Naive thymus-derived CD8-positive, alpha-beta T cell (primary cell): Measurements from ENCODE around the gene DDAH1. TPM values are rescaled to one million over a fixed set of nuclear protein-coding genes. Genes with fewer than 3 reads are reported as not detected.

Experiments used
- ATAC-seq, 2 donors: fragments of 150-1000 bp; cut with Tn5 transposase in 1 of 2; sonication (Bioruptor Pico), chemical (Tn5 transposase) in 1 of 2; 1 replicate in 1 of 2; 2 replicates in 1 of 2; pipeline ENCODE4 v1.10.0; 2021; ENCODE audit warnings: mild to moderate bottlenecking in 2 of 2, moderate library complexity in 2 of 2
- POLR2A ChIA-PET: fragments of 350-600 bp; sonication (Branson Sonifier 250); formaldehyde crosslinking; loops from one replicate; lab custom pipeline; 2021; ENCODE audit warnings: antibody characterized with exemption; lab: Charles Lee
- DNase-seq, 10 donors: peaks; one replicate each; pipeline versions ENCODE4 v3.0.0 to v3.0.0-alpha.2; 2020 to 2022
- H3K27ac Mint-ChIP-seq, 10 donors: one replicate each; pipeline ENCODE4 v1.8.0; 2020 to 2022; ENCODE audit warnings: mild to moderate bottlenecking in 10 of 10, mixed read lengths in 10 of 10, moderate library complexity in 4 of 10, inconsistent platforms in 1 of 10
- H3K27me3 Mint-ChIP-seq, 5 donors: one replicate each; pipeline ENCODE4 v1.8.0; 2021 to 2022; ENCODE audit warnings: mixed read lengths in 5 of 5
- H3K36me3 Mint-ChIP-seq, 3 donors: one replicate each; pipeline ENCODE4 v1.8.0; 2020 to 2022; ENCODE audit warnings: mixed read lengths in 3 of 3, mild to moderate bottlenecking in 2 of 3, inconsistent platforms in 1 of 3
- H3K4me1 Mint-ChIP-seq, 4 donors: one replicate each; pipeline ENCODE4 v1.8.0; 2021 to 2022; ENCODE audit warnings: mixed read lengths in 4 of 4
- H3K4me3 Mint-ChIP-seq, 10 donors: one replicate each; pipeline ENCODE4 v1.8.0; 2020 to 2022; ENCODE audit warnings: mild to moderate bottlenecking in 10 of 10, mixed read lengths in 10 of 10, moderate library complexity in 6 of 10, inconsistent platforms in 1 of 10
- H3K9me3 Mint-ChIP-seq, 9 donors: one replicate each; pipeline ENCODE4 v1.8.0; 2020 to 2022; ENCODE audit warnings: mixed read lengths in 9 of 9, mild to moderate bottlenecking in 3 of 9, inconsistent platforms in 1 of 9, moderate library complexity in 1 of 9
- polyA plus RNA-seq, 3 donors: library from polyadenylated mRNA; unstranded; fragments of 300-500 nt; fragmentation: Illumina TruSeq; gene quantifications; one replicate each; pipeline ENCODE4 v1.2.3, GENCODE V29; 2021
- total RNA-seq, 8 experiments: library from RNA in 2 of 8; stranded (reverse) in 2 of 8; gene quantifications; one replicate each; pipeline ENCODE4 v1.2.3 and lab custom pipeline; 2021 to 2026

Gene DDAH1
- total and polyA plus RNA-seq, 5 experiments from 2014 or later, result not detected

DNA sequence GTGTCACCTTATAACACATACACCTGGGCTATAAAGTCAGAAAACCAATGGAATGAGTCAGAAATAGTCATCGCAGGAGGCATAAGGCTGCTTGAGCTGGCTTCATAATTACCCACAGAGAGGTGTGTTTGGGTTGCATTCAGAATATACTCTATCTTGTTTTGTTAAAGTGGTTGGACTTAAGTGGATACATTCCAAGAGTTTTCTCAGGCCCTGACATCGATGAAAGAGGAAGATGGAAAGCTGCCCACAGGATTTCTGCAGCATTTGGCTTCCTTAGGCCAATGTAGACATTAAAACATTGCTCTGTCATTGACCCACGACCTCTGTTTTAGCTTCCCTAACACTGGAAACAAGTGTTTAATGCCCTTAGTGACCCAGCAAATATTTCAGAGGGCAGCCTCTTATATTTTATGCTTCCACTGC, 169.9 kb downstream of the DDAH1 start:
- no peak for DNase-seq
- Mint-ChIP-seq H3K4me1 (peaks cover 9 to 22% (median 12%) of the 10 kb centered on the region in 4 donors), H3K27ac (no peak overlapping the region), H3K9me3 (no peaks in the 10 kb centered on the region), H3K27me3 (peaks cover 0 to 3% (median 0%) of the 10 kb centered on the region in 5 donors), H3K36me3 (no peaks in the 10 kb centered on the region), H3K4me3 (no peak overlapping the region)
- ATAC-seq, result no peak
- POLR2A ChIA-PET, result no interaction called here

DNA sequence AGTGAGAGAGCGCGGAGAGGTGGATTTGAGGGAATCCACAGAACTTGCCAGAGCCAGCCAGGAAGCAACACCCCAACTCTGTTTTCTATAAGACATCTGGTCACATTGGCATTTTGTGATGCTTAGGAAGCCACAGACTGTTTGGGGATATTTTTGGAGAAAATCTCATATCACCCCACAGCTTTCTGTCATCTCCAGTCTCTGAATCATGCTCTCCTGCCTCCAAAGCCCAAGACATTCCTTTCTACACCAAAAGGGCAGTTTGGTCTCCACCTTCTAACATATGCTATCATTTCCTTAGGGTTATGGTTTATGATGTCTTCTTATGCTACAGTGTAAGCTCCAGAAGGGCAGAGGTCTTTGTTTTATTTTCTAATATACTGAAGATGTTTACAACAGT, 174.1 kb downstream of the DDAH1 start:
- H3K4me1 Mint-ChIP-seq, result peaks cover 0 to 12% (median 0%) of the 10 kb centered on the region in 4 donors
- H3K27ac Mint-ChIP-seq, result no peak overlapping the region
- no peaks in the 10 kb centered on the region for H3K9me3 Mint-ChIP-seq
- ATAC-seq, result no peak
- H3K4me3 Mint-ChIP-seq, result no peak overlapping the region
- no peak for DNase-seq
- POLR2A ChIA-PET, result no interaction called here
- peaks cover 0 to 3% (median 0%) of the 10 kb centered on the region in 5 donors for H3K27me3 Mint-ChIP-seq
- H3K36me3 Mint-ChIP-seq, result no peaks in the 10 kb centered on the region

DNA sequence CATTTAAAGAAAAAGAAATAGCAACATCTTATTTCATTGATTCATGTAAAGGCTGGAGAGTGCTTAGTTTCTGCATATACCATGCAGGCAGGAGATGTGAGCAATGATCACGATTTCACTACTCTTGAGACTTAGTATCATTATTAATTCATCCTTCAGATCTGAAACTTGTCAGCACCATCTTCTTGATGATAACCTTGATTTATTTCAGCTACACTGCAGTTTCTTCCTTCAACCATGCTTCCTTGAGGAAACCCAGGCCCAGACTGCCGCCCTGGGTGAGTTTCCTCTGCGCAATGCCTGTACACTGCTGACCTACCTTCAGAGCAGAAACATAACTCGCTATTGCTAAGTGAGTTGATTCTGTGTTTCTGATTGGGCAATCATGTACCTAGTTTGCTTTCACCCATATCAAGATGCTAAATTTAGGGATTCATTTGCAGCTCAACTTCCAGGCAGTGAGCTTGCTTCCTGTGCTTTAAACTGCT, 175.1 kb downstream of the DDAH1 start:
- ATAC-seq (no peak), DNase-seq (no peak)
- peaks cover 0 to 3% (median 0%) of the 10 kb centered on the region in 5 donors for H3K27me3 Mint-ChIP-seq
- no peaks in the 10 kb centered on the region for H3K9me3 Mint-ChIP-seq
- peak overlapping the region in 1 of 10 donors; percentile 17 for H3K4me3 Mint-ChIP-seq
- POLR2A ChIA-PET, result no interaction called here
- H3K27ac Mint-ChIP-seq, result peak overlapping the region in 2 of 10 donors; percentile 11 to 42
- H3K4me1 Mint-ChIP-seq, result peaks cover 0 to 12% (median 0%) of the 10 kb centered on the region in 4 donors
- no peaks in the 10 kb centered on the region for H3K36me3 Mint-ChIP-seq

DNA sequence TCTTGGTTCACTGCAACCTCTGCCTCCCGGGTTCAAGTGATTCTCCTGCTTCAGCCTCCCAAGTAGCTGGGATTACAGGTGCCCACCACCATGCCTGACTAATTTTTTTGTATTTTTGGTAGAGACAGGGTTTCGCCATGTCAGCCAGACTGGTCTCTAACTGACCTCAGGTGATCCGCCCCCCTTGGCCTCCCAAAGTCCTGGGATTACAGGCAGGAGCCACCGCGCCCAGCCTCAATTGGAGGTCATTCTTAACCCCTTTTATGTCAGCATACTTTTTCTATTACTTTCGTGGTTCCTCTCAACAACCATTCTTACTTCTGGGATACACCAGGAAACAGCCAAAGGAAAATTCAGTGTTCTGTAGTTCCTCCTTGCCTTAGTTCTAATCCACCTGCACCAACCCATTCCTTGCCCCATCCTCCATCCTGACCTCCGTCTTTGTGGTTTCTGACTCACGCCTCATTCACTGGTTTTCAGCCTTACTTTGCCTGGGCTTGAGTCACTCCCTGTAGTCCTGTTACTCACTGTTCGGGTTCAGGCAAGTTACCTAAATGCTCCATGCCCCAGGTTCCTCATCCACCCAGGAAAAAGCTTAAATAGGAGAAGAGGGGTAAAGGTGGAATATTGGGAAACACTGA, 175.6 kb downstream of the DDAH1 start:
- Mint-ChIP-seq H3K27me3 (peaks cover 0 to 3% (median 0%) of the 10 kb centered on the region in 5 donors), H3K9me3 (no peaks in the 10 kb centered on the region), H3K4me1 (peaks cover 0 to 12% (median 0%) of the 10 kb centered on the region in 4 donors), H3K27ac (peak overlapping the region in 1 of 10 donors; percentile 42), H3K36me3 (no peaks in the 10 kb centered on the region), H3K4me3 (no peak overlapping the region)
- ATAC-seq, result no peak
- POLR2A ChIA-PET, result no interaction called here
- DNase-seq, result no peak

DNA sequence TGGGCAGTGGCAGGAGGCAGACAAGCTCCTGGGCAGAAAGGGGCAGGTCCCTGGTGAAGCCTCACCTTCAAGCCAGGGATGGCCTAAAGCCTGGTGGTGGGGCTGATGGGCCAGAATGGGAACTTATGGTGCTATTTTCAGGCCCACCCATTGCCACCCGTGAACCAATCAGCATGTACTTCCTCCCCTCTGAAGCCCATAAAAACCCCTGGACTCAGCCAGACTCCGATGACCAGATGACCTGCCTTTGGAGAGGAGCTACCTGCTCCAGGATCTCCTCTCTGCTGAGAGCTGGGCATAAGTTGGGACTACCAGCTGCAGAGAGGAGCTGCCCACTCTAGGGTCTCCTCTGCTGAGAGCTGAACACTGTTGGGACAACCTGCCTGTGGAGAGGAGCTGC, 180.8 kb downstream of the DDAH1 start:
- no peaks in the 10 kb centered on the region for H3K36me3 Mint-ChIP-seq
- H3K27me3 Mint-ChIP-seq, result no peaks in the 10 kb centered on the region
- DNase-seq (no peak), ATAC-seq (no peak)
- POLR2A ChIA-PET, result no interaction called here
- no peaks in the 10 kb centered on the region for H3K9me3 Mint-ChIP-seq
- H3K4me3 Mint-ChIP-seq, result no peak overlapping the region
- H3K4me1 Mint-ChIP-seq, result peaks cover 0 to 6% (median 0%) of the 10 kb centered on the region in 4 donors
- H3K27ac Mint-ChIP-seq, result no peak overlapping the region

DNA sequence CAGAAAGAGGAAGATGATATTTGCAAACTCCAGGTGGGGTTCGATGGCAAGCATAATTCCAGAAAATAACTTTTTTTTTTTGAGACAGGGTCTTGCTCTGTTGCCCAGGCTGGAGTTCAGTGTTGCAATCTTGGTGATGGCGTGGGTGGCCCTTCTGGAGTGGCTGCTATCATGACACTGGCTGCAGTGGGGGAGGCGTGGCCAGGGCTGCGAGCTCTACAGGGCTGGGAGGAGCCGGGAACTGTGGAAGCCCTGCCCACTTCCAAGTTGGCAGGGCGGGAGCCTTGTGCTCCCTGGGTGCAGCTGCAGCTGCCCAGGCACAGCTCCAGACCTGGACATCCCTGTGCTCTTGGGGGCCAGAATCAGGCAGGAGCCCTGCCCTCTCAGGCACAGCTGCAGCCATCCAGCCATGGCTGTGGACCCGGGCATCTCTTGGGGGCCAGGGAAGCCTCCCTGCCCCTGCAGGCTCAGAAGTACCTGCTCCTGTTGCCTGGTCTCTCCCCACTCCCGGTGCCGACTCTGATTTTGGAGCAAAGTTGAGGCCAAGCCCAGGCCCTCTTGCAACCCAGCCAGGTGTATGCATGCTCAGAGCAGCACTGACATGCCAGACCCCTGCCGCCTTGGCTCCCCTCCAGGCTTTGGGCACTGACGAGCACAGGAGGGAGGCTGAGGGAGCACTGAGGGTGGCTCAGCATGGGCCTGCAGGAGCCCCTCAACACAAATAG, 181.3 kb downstream of the DDAH1 start:
- ATAC-seq (no peak), DNase-seq (no peak)
- Mint-ChIP-seq H3K27me3 (no peaks in the 10 kb centered on the region), H3K4me1 (peaks cover 3 to 12% (median 4%) of the 10 kb centered on the region in 4 donors), H3K9me3 (no peaks in the 10 kb centered on the region), H3K27ac (no peak overlapping the region), H3K36me3 (no peaks in the 10 kb centered on the region), H3K4me3 (no peak overlapping the region)
- POLR2A ChIA-PET, result no interaction called here

DNA sequence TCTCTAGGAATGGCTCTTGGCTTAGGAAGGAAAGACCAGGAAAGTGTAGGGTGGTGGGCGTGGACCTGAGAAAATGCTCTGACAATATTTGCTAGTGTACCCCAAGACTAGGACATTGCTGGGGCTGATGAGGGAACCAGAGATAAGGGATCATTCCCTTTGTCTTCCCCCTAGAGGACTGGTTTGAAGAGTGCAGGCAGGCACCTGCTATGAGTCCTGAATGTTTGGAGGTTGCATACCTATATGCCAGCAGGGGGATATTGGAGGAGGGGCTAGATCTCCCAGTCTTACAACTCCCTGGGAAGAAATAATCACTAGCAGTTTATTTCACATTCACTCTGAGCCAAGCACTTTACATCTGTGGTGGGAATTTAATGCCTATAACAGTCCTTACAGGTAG, 182.5 kb downstream of the DDAH1 start:
- no peak for DNase-seq
- POLR2A ChIA-PET, result no interaction called here
- H3K36me3 Mint-ChIP-seq, result no peaks in the 10 kb centered on the region
- no peak overlapping the region for H3K27ac Mint-ChIP-seq
- H3K4me1 Mint-ChIP-seq, result peaks cover 3 to 16% (median 5%) of the 10 kb centered on the region in 4 donors
- no peak overlapping the region for H3K4me3 Mint-ChIP-seq
- H3K27me3 Mint-ChIP-seq, result no peaks in the 10 kb centered on the region
- H3K9me3 Mint-ChIP-seq, result no peaks in the 10 kb centered on the region
- ATAC-seq, result peak; percentile 43 to 54

DNA sequence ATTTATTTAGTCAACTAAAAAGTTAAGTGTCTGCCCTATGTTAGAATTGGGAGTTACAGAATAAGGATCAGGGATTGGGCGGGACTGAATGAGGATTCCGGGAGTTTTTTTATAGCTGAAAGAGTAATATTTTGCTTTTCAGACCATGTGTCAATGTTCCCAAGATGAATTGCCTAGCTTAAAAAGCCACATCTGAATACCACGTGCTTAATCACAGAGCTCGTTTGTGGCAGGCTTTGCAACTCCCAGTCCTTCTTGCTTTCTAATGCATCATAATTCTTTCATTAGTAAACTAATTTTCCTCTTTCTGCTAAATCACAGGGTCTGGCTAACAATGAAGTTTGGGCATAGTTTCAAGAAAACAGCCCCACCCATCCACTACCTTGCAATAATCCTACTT, 184.3 kb downstream of the DDAH1 start:
- Mint-ChIP-seq H3K27me3 (no peaks in the 10 kb centered on the region), H3K36me3 (no peaks in the 10 kb centered on the region), H3K9me3 (no peaks in the 10 kb centered on the region), H3K27ac (no peak overlapping the region), H3K4me1 (peaks cover 5 to 25% (median 10%) of the 10 kb centered on the region in 4 donors), H3K4me3 (peak overlapping the region in 1 of 10 donors; percentile 9)
- DNase-seq, result no peak
- ATAC-seq, result no peak
- POLR2A ChIA-PET, result interaction anchor here (0.5 kb wide), 1 partner anchor 193 kb away, joined by 4 read pairs; no protein-coding TSS in a partner anchor

DNA sequence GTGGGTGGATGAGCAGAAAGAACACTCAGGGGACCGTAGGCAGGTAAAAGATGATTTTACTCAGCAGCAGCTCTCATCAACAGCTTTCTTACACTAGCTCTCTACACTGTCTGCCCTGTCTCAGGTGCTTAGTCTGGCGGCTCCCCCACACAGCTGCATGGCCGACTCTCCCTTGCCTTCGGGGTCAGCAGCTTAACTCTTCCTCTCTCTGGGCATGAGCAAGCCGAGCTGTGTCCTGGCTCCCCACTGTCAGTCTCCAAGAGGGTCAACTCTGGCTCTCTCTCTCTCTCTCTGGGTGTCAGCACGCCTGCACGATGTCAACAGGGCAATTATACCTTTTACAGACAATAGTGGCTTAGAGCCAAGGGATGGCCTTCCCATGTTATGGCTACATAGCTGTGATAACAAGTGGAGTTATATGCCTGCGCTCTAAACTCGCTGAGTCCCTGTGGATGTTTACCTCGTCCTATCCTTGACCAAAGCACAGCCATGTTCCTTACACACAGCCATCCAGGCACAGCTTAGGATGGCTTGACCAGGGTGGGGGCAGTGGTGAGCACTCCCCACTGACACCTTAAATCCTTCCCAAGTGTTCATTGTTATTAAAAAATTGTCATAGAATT, 185.4 kb downstream of the DDAH1 start:
- Mint-ChIP-seq H3K4me1 (peaks cover 15 to 36% (median 20%) of the 10 kb centered on the region in 4 donors), H3K36me3 (no peaks in the 10 kb centered on the region), H3K9me3 (no peaks in the 10 kb centered on the region), H3K27me3 (no peaks in the 10 kb centered on the region), H3K4me3 (peak overlapping the region in 1 of 10 donors; percentile 9), H3K27ac (peak overlapping the region in 5 of 10 donors; percentile 4 to 65 (median 33))
- POLR2A ChIA-PET, result no interaction called here
- ATAC-seq (no peak), DNase-seq (no peak)

DNA sequence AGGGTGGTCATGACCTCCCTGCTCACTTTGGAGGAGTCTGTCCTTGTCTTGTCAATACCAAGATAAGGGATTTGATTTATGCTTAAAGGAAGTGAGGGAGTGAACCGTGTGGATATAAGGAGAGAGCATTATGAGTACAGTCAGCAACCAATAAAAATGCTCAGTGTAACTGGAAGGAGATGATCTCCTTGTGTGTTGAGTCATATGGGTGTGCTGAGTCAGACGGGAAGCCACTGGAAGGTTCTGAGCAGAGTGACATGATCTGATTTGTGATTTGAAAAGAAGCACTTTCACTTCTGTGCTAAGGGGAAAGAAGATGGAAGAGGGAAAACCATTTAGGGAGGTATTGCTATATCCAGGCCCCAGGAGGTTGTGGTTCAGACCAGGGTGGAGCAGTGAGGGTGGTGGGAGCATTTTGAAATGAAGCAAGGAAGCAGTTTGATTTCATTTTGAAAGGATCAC, 186.1 kb downstream of the DDAH1 start:
- Mint-ChIP-seq H3K27ac (peak overlapping the region in 7 of 10 donors; percentile 4 to 47 (median 44)), H3K9me3 (no peaks in the 10 kb centered on the region), H3K4me3 (peak overlapping the region in 2 of 10 donors; percentile 9 to 42), H3K36me3 (no peaks in the 10 kb centered on the region), H3K27me3 (no peaks in the 10 kb centered on the region), H3K4me1 (peaks cover 22 to 43% (median 25%) of the 10 kb centered on the region in 4 donors)
- peak in 1 of 10 donors; percentile 13 for DNase-seq
- POLR2A ChIA-PET, result interaction anchor here (3.7 kb wide), 1 partner anchor 19 kb away, joined by 48 read pairs; the partner anchor contains the start of gene C1orf52
- no peak for ATAC-seq

DNA sequence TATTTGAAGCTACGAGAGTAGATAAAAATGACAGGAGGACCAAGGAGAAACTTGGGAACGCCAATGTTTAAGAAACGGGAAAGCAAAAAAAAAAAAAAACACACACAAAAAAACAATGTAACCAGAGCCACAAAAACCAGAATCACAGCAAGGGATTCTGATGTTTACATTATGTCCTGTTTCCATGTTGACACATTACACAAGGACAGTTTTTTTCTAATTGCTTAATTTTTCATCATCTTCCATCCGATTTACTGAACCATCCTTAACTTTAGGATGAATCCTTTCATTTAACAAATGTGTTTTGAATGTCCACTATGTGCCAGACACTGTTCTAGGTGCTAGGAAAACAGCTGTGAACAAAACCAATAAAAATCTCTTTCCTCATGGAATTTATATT, 187.2 kb downstream of the DDAH1 start:
- H3K27ac Mint-ChIP-seq, result peak overlapping the region in 3 of 10 donors; percentile 93 to 97 (median 93)
- H3K9me3 Mint-ChIP-seq, result no peaks in the 10 kb centered on the region
- peak overlapping the region in 1 of 10 donors; percentile 92 for H3K4me3 Mint-ChIP-seq
- POLR2A ChIA-PET, result interaction anchor here (1.4 to 3.7 kb wide), 3 partner anchors 14 to 77 kb away, joined by 3 to 48 read pairs (median 7); partner anchors contain the start of genes C1orf52 and SYDE2
- no peaks in the 10 kb centered on the region for H3K27me3 Mint-ChIP-seq
- ATAC-seq (no peak), DNase-seq (no peak)
- H3K4me1 Mint-ChIP-seq, result peaks cover 33 to 54% (median 36%) of the 10 kb centered on the region in 4 donors
- H3K36me3 Mint-ChIP-seq, result peaks cover 0 to 11% (median 0%) of the 10 kb centered on the region in 3 donors

DNA sequence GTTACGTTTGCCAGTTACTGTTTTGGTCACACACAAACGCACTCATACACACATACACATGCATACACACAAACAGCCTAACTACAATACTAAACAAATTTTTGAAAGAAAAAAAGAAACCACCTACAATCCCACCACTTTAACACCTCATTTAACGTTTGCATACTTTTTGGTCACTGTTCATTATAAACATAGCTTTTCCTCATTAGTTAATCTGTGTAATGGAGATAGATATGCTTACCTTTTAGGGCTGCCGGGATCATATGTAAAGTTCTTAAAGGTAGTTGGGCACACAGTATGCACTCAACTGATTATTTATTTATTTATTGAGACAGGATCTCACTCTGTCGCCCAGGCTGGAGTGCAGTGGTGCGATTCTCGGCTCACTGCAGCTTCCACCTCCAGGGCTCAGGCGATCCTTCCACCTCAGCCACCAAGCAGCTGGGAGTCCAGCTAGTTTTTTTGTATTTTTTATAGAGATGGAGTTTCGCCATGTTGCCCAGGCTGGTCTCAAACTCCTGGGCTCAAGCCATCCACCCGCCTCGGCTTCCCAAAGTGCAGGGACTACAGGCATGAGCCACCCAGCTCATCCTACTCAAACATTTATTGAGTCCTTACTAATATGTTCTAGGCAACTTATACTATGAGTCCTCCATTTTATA, 187.8 kb downstream of the DDAH1 start:
- no peak for DNase-seq
- Mint-ChIP-seq H3K27me3 (no peaks in the 10 kb centered on the region), H3K9me3 (no peaks in the 10 kb centered on the region), H3K4me1 (peaks cover 34 to 58% (median 39%) of the 10 kb centered on the region in 4 donors), H3K36me3 (peaks cover 0 to 13% (median 0%) of the 10 kb centered on the region in 3 donors), H3K4me3 (peak overlapping the region; percentile 81 to 95 (median 90)), H3K27ac (peak overlapping the region; percentile 77 to 97 (median 96))
- ATAC-seq, result no peak
- POLR2A ChIA-PET, result interaction anchor here (0.8 to 3.7 kb wide), 12 partner anchors 13 to 1638 kb away, joined by 3 to 48 read pairs (median 5); partner anchors contain the start of genes C1orf52, GNG5, HS2ST1 and SAMD13
